GM21528 (cell line): ENCODE results near the gene PPP6R1.

ENCODE experiments used
- ATAC-seq: cut with Tn5 transposase; IDR thresholded peaks from one replicate; pipeline ENCODE4 v1.9.1; 2021; ENCODE audit warnings: mild to moderate bottlenecking, moderate library complexity; ENCODE audit not compliant: unreplicated experiment, low FRiP score

The PPP6R1 gene

GRCh38 chr19:55246462-55247451, 12.1 kb downstream of the PPP6R1 start:
- ATAC-seq: no peak

DNA sequence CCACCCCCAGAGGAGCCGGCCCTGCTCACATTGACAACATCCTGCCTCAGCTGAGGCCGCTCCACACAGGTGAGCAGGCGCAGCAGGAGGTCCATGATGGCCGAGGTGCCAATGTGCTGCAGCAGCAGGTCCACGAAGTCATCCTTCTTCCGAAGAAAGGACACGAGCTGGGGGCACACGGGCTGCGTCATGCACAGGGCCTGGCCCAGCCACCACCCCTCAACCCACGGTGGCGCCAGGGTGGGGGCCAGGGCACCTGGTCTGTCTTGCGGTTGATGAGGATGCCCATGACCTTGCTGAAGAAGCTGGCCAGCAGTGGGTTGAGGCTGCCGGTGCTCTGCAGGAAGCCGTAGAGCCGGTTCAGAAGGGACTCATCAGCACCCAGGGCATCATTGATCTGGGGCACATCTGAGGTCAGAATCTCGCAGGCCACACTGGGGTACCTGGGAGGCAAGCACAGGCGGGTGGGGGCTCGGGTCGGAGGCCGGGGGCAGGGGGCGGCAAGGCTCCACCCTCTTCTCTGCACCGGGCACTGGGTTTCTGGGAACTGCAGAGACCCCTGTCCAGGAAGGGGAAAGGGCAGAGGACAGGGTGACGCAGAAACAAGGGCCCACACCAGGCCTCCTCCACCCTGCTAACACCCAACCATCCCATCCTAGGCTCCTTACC, 13.4 kb downstream of the PPP6R1 start:
- ATAC-seq: no peak

- no peak for ATAC-seq
These were observed 14.7 kb downstream of the PPP6R1 start for GRCh38 chr19:55244004-55244680.

DNA sequence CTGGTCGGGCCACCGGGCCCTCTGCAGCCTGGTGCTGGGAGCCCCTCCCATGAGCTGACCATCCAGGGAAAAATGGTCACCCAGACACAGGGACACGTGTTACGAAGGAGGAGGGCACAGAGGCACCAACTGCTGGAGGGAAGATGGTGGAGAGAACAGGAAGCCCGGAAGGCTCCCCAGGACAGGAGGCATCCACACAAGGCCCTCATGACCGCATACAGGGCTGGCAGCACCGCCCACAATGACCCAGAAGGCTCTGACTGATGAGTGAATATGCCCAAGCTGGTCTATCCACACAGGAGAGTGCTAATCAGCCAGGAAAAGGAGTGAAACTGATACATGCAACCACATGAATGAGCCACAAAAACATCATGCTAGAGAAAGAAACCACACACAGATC, 16.3 kb downstream of the PPP6R1 start:
- ATAC-seq: no peak

- no peak for ATAC-seq
These were observed 16.8 kb downstream of the PPP6R1 start for GRCh38 chr19:55241935-55242464.

DNA sequence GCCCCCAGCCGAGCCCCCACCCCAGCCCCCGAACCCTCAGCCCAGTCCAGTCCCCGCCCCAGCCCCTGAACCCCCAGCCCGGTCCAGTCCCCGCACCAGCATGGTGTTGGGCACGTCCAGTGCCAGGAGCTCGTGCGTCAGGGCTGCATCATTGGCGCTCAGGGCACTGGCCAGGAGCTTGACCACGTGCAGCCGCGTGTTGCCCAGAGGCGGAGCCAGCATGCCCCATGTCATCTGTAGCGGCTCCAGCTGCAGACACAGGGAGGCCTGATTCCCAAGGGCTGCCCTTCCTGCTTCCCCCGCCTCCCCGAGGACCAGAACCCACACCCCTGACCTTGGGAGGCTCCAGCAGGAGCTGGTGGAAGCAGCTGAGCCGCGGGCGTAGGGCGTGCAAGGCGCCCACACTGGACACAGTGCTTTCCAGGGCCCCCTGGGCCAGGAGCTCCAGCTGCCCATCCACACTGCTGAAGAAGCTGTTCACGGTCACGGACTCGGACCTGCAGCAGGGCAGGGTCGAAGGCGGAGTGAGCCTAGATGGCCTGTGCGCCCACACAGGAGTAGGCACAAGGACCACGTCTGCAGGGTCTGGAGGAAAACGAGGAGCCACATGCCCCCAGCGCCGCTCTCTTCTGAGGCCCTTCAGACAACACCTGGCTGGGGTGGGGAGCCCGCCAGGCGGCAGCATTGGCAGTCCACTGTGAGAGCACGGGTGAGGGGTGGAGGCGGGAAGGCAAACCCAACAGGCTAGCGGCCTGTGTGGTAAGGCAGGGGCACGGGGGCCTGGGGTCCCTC, 17.5 kb downstream of the PPP6R1 start:
- ATAC-seq: no peak

DNA sequence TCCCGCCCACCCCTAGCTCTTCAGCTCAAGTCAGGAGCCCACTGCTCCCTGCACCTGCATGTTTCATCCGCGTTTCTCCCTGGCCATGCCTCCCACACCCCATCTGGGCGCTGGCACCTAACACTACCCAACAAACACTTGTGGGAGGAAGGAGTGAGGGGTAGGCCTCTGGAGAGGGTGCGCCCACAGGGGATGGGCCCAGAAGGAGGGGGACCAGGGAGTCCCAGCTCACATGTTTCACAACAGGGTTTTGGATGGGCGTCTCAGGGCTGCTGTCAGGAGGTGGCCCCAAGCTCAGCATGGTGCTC, 18.1 kb downstream of the PPP6R1 start:
- no peak for ATAC-seq

GRCh38 chr19:55239004-55239403, 19.8 kb downstream of the PPP6R1 start:
- no peak for ATAC-seq

DNA sequence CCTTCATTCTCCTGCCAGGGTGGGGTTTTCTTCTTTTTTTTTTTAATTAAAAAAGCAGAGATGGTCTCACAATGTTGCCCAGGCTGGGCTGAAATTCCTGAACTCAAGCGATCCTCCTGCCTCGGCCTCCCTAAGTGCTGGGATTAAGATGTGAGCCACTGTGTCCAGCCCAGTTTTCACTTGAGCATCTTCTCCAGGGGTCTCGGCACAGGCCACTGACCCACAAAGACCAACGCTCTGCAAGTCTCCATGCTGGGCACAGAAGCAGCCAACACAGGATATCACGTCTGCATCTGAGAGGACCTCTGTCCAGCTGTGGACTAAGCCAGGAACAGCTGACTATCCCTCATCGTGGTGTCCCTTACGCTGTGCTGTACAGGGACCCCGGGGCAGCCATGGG, 20.8 kb downstream of the PPP6R1 start:
- ATAC-seq: no peak

DNA sequence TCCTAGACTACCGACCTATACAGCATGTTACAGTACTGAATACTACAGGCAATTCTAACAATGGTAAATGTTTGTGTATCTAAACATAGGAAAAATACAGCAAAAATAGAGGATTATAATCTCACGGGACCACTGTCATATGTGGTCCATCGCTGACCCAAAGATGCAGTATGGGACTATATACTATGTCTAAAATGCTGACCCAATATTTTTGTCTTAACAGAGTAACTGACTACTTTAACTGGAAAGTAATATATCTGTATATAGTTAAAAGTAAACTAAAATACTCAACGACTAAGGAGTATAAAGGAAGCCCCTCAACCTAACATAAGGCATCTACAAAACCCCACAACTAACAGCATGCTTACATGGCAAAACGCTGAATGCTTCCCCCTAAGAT, 25.8 kb downstream of the PPP6R1 start:
- ATAC-seq: no peak

GRCh38 chr19:55232286-55232602, 26.6 kb downstream of the PPP6R1 start:
- ATAC-seq: no peak

DNA sequence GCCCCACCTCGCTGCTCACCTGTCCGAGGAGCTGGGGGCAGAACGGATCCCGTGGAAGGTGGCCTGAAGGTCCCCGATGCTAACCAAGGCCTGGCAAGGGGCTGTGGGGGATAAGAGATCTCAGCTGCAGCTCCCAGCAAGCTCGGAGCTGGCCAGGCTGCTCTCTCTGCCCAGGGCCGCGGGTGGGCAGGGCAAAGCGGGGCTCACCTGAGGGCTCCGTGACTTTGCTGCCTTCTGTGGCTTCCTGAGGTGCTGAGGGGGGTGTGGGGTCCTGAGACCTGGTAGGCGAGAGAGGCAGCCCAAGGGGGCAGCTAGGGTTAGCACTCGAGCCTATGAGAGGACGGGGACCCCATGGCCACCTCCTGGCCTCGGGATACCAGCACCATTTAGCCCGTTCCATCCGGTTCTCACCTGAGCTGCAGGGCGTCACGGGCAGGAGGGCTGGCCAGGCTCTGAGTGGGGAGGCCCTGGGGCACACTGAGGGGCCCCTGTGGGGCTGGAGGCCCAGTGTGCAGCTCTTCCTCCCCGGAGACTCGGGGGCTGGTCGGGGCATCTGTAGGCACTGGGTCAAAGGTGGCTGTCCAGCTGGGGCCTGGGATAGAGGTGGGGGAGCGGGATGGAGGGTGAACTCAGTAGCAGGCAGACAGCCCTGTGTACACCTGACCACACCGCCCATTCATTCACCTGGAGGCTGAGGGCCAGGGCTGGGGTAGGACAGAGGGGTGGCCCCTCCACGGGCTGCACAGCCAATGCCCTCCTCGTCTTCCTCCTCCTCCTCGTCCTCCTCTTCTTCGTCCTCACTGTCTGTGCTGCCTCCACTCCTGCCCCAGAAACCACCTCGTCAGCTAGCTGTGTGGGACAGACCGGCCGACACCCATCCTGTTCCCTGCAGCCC, 27.2 kb downstream of the PPP6R1 start:
- ATAC-seq: no peak

DNA sequence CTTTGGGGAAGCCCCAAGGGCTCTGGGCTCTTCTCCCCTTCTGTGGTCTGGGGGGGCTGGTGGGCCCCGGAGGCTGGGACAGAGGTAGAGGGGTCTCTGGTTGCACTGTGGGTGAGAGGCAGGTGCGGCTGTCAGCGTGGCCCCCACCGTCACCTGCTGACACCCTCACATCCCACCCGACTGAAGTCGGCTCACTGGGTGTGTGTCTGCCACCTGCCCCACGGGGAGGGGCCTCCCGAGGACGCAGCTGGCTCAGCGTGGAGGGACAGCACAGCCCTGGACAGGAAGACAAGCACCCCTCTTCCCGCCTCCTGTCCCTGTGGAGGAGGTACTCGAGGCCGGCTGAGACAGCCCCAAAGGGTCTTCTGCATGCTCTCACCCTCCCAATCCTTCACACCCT, 28.0 kb downstream of the PPP6R1 start:
- ATAC-seq: no peak

- ATAC-seq: no peak
These were observed 28.5 kb downstream of the PPP6R1 start for GRCh38 chr19:55230329-55230728.

DNA sequence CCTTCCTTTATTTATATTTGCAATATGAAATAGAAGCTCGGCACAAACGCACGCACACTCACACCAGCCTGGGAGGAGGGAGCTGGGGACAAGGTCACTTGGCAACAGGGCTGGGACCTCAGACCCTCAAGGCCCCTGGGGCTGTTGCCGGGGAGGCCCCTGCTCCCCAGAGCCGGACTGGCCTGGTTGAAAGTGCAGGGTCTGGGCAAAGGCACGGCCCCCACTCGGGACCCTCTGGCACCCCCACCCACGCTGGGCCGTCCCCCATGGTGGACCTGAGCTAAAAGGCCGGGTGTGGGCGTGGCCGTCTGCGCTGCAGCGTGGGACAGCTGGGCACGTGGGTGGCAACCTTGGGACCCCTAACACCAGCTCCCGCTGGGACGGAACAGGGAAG, 29.0 kb downstream of the PPP6R1 start:
- no peak for ATAC-seq

- no peak for ATAC-seq
These were observed 29.6 kb downstream of the PPP6R1 start for GRCh38 chr19:55229145-55229788.

DNA sequence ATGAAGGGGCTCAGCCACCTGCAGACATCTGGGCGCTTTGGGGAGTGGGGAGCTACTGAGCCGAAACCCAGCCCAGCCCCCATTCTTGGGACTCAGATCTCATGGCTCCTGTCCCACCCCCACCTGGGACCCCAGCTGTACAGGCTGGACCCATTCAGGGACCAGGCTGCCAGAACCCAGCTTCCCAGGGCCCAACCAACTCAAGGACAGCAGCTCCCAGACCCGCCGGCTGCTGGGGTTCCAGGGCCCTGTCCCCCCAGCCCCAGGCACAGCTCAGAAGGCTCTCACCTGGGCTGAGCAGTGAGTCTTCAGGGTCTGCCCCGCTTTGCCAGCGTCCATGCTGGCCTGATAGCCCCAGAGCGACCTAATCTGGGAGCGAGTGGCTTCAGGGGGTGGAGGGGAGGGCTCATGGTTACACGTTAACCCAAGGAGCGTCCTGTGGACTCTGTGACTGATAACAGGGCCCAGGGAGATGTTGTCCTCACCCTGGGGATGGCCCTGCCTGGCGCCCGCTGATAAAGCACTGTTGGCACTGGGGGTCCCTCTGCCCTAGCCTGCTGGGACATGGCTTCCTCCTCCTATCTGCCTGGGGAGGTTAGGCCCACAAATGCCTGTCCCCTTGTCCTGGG, 30.3 kb downstream of the PPP6R1 start, which contains the start of gene TMEM86B:
TMEM86B (minus strand) TSS at position 361 of the 629 bp plus-strand sequence; CDS start at position 339, 22 bp downstream.
- ATAC-seq: no peak

DNA sequence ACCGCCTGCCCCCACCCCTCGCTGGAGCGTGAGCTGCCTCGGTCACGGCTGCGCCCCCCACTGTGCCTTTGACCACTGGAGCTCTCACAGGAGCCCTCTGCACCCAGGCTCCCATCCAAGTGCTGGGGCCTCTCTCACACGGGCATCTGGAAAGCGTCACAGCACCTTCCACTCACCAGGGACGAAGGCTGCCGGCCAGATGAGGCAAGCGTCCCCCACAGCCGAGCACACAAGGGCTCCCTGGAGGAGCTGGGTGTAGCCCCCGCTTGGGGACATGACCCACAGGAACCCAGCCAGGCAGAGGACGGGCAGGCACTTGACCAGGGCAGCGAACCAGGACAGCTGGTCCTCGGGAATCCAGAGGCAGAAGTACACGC, 30.8 kb downstream of the PPP6R1 start:
- no peak for ATAC-seq
